NCI-H748 treated with DMSO at 0.1 percent for 48 hours (cell line): ENCODE results near the gene ARG2.

Source experiments
- DNase-seq: peaks from one replicate; lab custom pipeline; 2025; lab: John Stamatoyannopoulos, UW

The ARG2 gene

GRCh38 chr14:67690011-67690410 lies 70.3 kb downstream of the ARG2 start:
- DNase-seq: no peak

- peak; percentile 57 for DNase-seq
Measured at GRCh38 chr14:67694791-67695393, 75.2 kb downstream of the ARG2 start.

- DNase-seq: peak; percentile 85
Measured at GRCh38 chr14:67695394-67695949, 75.8 kb downstream of the ARG2 start, which contains the start of gene RDH11. RDH11 (minus strand) TSS chr14:67695764; CDS start chr14:67695703, 61 bp downstream.

GRCh38 chr14:67697006-67697405 lies 77.3 kb downstream of the ARG2 start:
- DNase-seq: no peak

GRCh38 chr14:67698179-67698578 lies 78.5 kb downstream of the ARG2 start:
- DNase-seq: no peak
